PC-3 (cell line): Measurements from ENCODE around the gene DKK3. TPM values are rescaled to one million over a fixed set of nuclear protein-coding genes. Genes with fewer than 3 reads are reported as not detected.

Experiments used
- ATAC-seq: fragments of 200-7000 bp; cut with Tn5 transposase; 2 replicates; pipeline ENCODE4 v1.9.1; 2020; ENCODE audit warnings: mild to moderate bottlenecking, moderate library complexity
- BruUV-seq: library from RNA; stranded (reverse); fragments of 400-500 nt; replicated peaks from 2 replicates; lab custom pipeline; 2021; lab: Mats Ljungman, UMichigan
- CTCF ChIA-PET: fragments of 300-600 bp; sonication (Branson Sonifier 250); formaldehyde crosslinking; loops from one replicate; lab custom pipeline; 2022; ENCODE audit warnings: antibody characterized with exemption; lab: Charles Lee
- POLR2A ChIA-PET: fragments of 300-600 bp; sonication (Branson Sonifier 250); formaldehyde crosslinking; loops from one replicate; lab custom pipeline; 2022; ENCODE audit warnings: antibody characterized with exemption; ENCODE audit not compliant: unreplicated experiment; lab: Charles Lee
- DNase-seq: peaks from one replicate; pipeline ENCODE4 v3.0.0-alpha.2; 2015
- H2AFZ ChIP-seq: fragments of 300-600 bp; sonication (generic); 2 replicates; pipeline ENCODE4 v1.6.0; 2016; ENCODE audit warnings: antibody characterized with exemption, low read length
- H3F3A ChIP-seq: fragments of 300-600 bp; sonication (generic); one replicate; pipeline ENCODE4 v1.6.0; 2017; ENCODE audit warnings: antibody characterized with exemption, low read length, control low read depth, mild to moderate bottlenecking; ENCODE audit not compliant: unreplicated experiment
- H3K27ac ChIP-seq: fragments of 300-600 bp; sonication (generic); 2 replicates; pipeline ENCODE4 v1.5.1; 2016; ENCODE audit warnings: mild to moderate bottlenecking, low read length
- H3K27me3 ChIP-seq: fragments of 300-600 bp; sonication (generic); 2 replicates; pipeline ENCODE4 v1.6.1; 2016; ENCODE audit warnings: low read length, mixed read lengths
- H3K36me3 ChIP-seq: fragments of 300-600 bp; sonication (generic); 2 replicates; pipeline ENCODE4 v1.6.1; 2016; ENCODE audit warnings: low read depth, mixed run types, low read length, mixed read lengths
- H3K4me1 ChIP-seq: fragments of 300-600 bp; sonication (generic); 2 replicates; pipeline ENCODE4 v1.5.1; 2016; ENCODE audit warnings: low read length; ENCODE audit not compliant: insufficient read depth
- H3K4me2 ChIP-seq: fragments of 300-600 bp; sonication (generic); 2 replicates; pipeline ENCODE4 v1.6.0; 2016; ENCODE audit warnings: low read length
- H3K4me3 ChIP-seq: fragments of 300-600 bp; sonication (generic); 2 replicates; pipeline ENCODE4 v1.5.1; 2016; ENCODE audit warnings: mild to moderate bottlenecking, low read length, mixed read lengths
- H3K79me2 ChIP-seq: fragments of 300-600 bp; sonication (generic); 2 replicates; pipeline ENCODE4 v1.6.1; 2017; ENCODE audit warnings: low read length, mixed read lengths
- H3K9ac ChIP-seq: fragments of 300-600 bp; sonication (generic); 2 replicates; pipeline ENCODE4 v1.6.0; 2016; ENCODE audit warnings: mild to moderate bottlenecking, low read length
- H3K9me2 ChIP-seq: fragments of 300-600 bp; sonication (generic); replicated peaks from 2 replicates; pipeline ENCODE4 v1.6.1; 2016; ENCODE audit warnings: mixed run types, low read length, mixed read lengths
- H3K9me3 ChIP-seq: fragments of 300-600 bp; sonication (generic); 2 replicates; pipeline ENCODE4 v1.6.1; 2016; ENCODE audit warnings: low read length, mixed read lengths
- H4K20me1 ChIP-seq: fragments of 300-600 bp; sonication (generic); 2 replicates; pipeline ENCODE4 v1.6.1; 2016; ENCODE audit warnings: low read length, mixed read lengths
- CTCF ChIP-seq: fragments of 300-600 bp; sonication (generic); conservative IDR thresholded peaks from 2 replicates; pipeline ENCODE4 v1.5.1; 2017; ENCODE audit warnings: antibody characterized with exemption, low read depth, mild to moderate bottlenecking, low read length
- EZH2 ChIP-seq: fragments of 300-600 bp; sonication (generic); IDR thresholded peaks from one replicate; pipeline ENCODE4 v1.6.1; 2017; ENCODE audit warnings: antibody characterized with exemption, mild to moderate bottlenecking, low read length; ENCODE audit not compliant: unreplicated experiment
- EZH2phosphoT487 ChIP-seq: fragments of 300-600 bp; sonication (generic); IDR thresholded peaks from 2 replicates; pipeline ENCODE4 v1.6.1; 2018; ENCODE audit warnings: mild to moderate bottlenecking, antibody characterized with exemption, low read length, borderline replicate concordance
- intact Hi-C: fragments of 100-400 bp; cut with micrococcal nuclease; formaldehyde crosslinking; loops from 2 replicates; pipeline ENCODE4 v1.9.0; 2023
- total RNA-seq: library from RNA; depleted of rRNA; stranded (reverse); fragments of >200 nt; gene quantifications from 2 replicates; pipeline ENCODE4 v1.2.3, GENCODE V29; 2014

Gene DKK3
- total RNA-seq, 1 experiment from 2014 or later = 0.07 TPM

- Histone ChIP-seq H3K4me2 (0 out of 2 replicates have a peak overlapping the region, but pooled peaks have one; percentile 58), H3K79me2 (no peaks in the 10 kb centered on the region), H3K36me3 (no peaks in the 10 kb centered on the region), H3K4me1 (peaks cover 32% of the 10 kb centered on the region), H2AFZ (no peak overlapping the region), H3K4me3 (no peak overlapping the region), H3K27ac (peak overlapping the region; percentile 86), H3K9me2 (no peaks in the 10 kb centered on the region), H3K27me3 (no peaks in the 10 kb centered on the region), H3K9me3 (0 out of 2 replicates have a peak, but pooled peaks cover 8% of the 10 kb centered on the region), H4K20me1 (no peaks in the 10 kb centered on the region), H3K9ac (peak overlapping the region; percentile 39; the same call in 1 of the 2 replicates), H3F3A (peaks cover 4% of the 10 kb centered on the region)
- POLR2A ChIA-PET = no interaction called here
- CTCF ChIA-PET = no interaction called here
- no TSS peak for BruUV-seq
- TF ChIP-seq EZH2 (no peak), EZH2phosphoT487 (no peak), CTCF (no peak)
- intact Hi-C loops = no loop called here
- ATAC-seq (no peak), DNase-seq (no peak)
Measured at GRCh38 chr11:12029119-12029518, 20.7 kb upstream of the DKK3 start.

- no peak overlapping the region for H2AFZ ChIP-seq
- intact Hi-C loops = no loop called here
- POLR2A ChIA-PET = no interaction called here
- H3F3A ChIP-seq = peaks cover 4% of the 10 kb centered on the region
- no peaks in the 10 kb centered on the region for H3K27me3 ChIP-seq
- TF ChIP-seq EZH2 (no peak), CTCF (no peak), EZH2phosphoT487 (no peak)
- H4K20me1 ChIP-seq = no peaks in the 10 kb centered on the region
- H3K79me2 ChIP-seq = no peaks in the 10 kb centered on the region
- no peak overlapping the region for H3K27ac ChIP-seq
- CTCF ChIA-PET = no interaction called here
- no TSS peak for BruUV-seq
- H3K4me3 ChIP-seq = no peak overlapping the region
- no peak for ATAC-seq
- H3K4me1 ChIP-seq = peaks cover 32% of the 10 kb centered on the region
- no peak overlapping the region for H3K9ac ChIP-seq
- no peak overlapping the region for H3K4me2 ChIP-seq
- H3K9me3 ChIP-seq = 0 out of 2 replicates have a peak, but pooled peaks cover 8% of the 10 kb centered on the region
- no peaks in the 10 kb centered on the region for H3K9me2 ChIP-seq
- no peak for DNase-seq
- H3K36me3 ChIP-seq = no peaks in the 10 kb centered on the region
Measured at GRCh38 chr11:12028303-12028702, 19.9 kb upstream of the DKK3 start.

- Histone ChIP-seq H3K4me1 (peaks cover 32% of the 10 kb centered on the region), H3F3A (peaks cover 4% of the 10 kb centered on the region), H3K4me2 (no peak overlapping the region), H3K36me3 (no peaks in the 10 kb centered on the region), H3K27me3 (no peaks in the 10 kb centered on the region), H3K9me3 (0 out of 2 replicates have a peak, but pooled peaks cover 8% of the 10 kb centered on the region), H3K4me3 (no peak overlapping the region), H4K20me1 (no peaks in the 10 kb centered on the region), H2AFZ (no peak overlapping the region), H3K9ac (no peak overlapping the region; the same call in 1 of the 2 replicates), H3K79me2 (no peaks in the 10 kb centered on the region), H3K27ac (peak overlapping the region; percentile 56), H3K9me2 (no peaks in the 10 kb centered on the region)
- no peak for DNase-seq
- ChIA-PET CTCF (no interaction called here), POLR2A (no interaction called here)
- intact Hi-C loops = no loop called here
- BruUV-seq = no TSS peak
- TF ChIP-seq EZH2 (no peak), EZH2phosphoT487 (no peak), CTCF (no peak)
- no peak for ATAC-seq
Measured at GRCh38 chr11:12026331-12027211, 18.1 kb upstream of the DKK3 start.
